Thoracic aorta (tissue), 2 donors: ENCODE data around the gene SLC4A2. TPM values are rescaled to one million over a fixed set of nuclear protein-coding genes. Genes with fewer than 3 reads are reported as not detected.

Experiments used
- ATAC-seq: fragments of 150-250 bp; one replicate; pipeline ENCODE4 v1.8.0; 2017; ENCODE audit warnings: low read depth; ENCODE audit not compliant: insufficient number of reproducible peaks, low FRiP score
- DNase-seq: peaks from one replicate; pipeline ENCODE4 v3.0.0-alpha.2; 2020; ENCODE audit warnings: low spot score
- H3K27ac ChIP-seq, 2 donors: fragments of 200-600 bp; sonication (generic); 1 replicate in 1 of 2; 2 replicates in 1 of 2; pipeline ENCODE4 v1.5.1; 2016; ENCODE audit warnings: mild to moderate bottlenecking in 2 of 2, moderate library complexity in 2 of 2
- H3K27me3 ChIP-seq: fragments of 200-600 bp; sonication (generic); replicated peaks from 2 replicates; pipeline ENCODE4 v1.6.0; 2016; ENCODE audit warnings: mild to moderate bottlenecking; ENCODE audit not compliant: insufficient read depth
- H3K36me3 ChIP-seq: fragments of 200-600 bp; sonication (generic); one replicate; pipeline ENCODE4 v1.5.1; 2016
- H3K4me1 ChIP-seq, 2 donors: fragments of 200-600 bp; sonication (generic); 1 replicate in 1 of 2; 2 replicates in 1 of 2; pipeline versions ENCODE4 v1.5.1 to v1.6.0; 2016; ENCODE audit warnings: low read depth in 2 of 2, mild to moderate bottlenecking in 1 of 2; ENCODE audit not compliant: control insufficient read depth in 1 of 2
- H3K4me3 ChIP-seq: fragments of 200-600 bp; sonication (generic); 2 replicates; pipeline ENCODE4 v1.5.1; 2016; ENCODE audit warnings: mild to moderate bottlenecking
- H3K9me3 ChIP-seq: fragments of 200-600 bp; sonication (generic); 2 replicates; pipeline ENCODE4 v1.5.1; 2016
- total RNA-seq, 2 donors: library from RNA; depleted of rRNA; stranded (reverse); fragments of >200 nt; gene quantifications; one replicate each; pipeline versions ENCODE4 v1.1.0 to v1.2.3, GENCODE V29; 2016
- TF ChIP-seq, protein P1 (sequence below): fragments of 200-600 bp; sonication (generic); IDR thresholded peaks from one replicate; pipeline ENCODE4 v1.5.1; 2019; ENCODE audit warnings: antibody characterized with exemption

SLC4A2 gene
- total RNA-seq, 2 donors from 2014 or later, result 89.1 to 119 TPM

DNA sequence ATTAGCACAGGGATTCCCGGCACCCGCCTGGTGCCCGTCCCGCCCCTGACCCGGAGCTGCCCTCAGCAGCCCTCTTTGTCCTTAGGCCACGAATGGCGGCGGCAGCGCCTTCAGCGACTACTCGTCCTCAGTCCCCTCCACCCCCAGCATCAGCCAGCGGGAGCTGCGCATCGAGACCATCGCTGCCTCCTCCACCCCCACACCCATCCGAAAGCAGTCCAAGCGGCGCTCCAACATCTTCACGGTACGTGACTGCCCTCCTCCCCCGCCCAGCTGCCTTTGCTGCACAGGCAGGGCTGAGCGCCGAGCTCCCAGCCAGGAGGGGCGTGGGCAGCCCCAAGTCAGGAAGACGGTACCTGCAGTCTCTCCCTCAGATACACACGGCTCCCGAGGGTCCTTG, 60.5 kb downstream of the SLC4A2 start:
- DNase-seq (no peak), ATAC-seq (no peak)
- H3K9me3 ChIP-seq, result no peaks in the 10 kb centered on the region
- no peak overlapping the region for H3K27ac ChIP-seq
- TF ChIP-seq, protein P1, sequence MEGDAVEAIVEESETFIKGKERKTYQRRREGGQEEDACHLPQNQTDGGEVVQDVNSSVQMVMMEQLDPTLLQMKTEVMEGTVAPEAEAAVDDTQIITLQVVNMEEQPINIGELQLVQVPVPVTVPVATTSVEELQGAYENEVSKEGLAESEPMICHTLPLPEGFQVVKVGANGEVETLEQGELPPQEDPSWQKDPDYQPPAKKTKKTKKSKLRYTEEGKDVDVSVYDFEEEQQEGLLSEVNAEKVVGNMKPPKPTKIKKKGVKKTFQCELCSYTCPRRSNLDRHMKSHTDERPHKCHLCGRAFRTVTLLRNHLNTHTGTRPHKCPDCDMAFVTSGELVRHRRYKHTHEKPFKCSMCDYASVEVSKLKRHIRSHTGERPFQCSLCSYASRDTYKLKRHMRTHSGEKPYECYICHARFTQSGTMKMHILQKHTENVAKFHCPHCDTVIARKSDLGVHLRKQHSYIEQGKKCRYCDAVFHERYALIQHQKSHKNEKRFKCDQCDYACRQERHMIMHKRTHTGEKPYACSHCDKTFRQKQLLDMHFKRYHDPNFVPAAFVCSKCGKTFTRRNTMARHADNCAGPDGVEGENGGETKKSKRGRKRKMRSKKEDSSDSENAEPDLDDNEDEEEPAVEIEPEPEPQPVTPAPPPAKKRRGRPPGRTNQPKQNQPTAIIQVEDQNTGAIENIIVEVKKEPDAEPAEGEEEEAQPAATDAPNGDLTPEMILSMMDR, result no peak
- peaks cover 0 to 5% of the 10 kb centered on the region in 2 donors for H3K4me1 ChIP-seq
- H3K36me3 ChIP-seq, result peaks cover 30% of the 10 kb centered on the region
- H3K4me3 ChIP-seq, result no peak overlapping the region
- no peaks in the 10 kb centered on the region for H3K27me3 ChIP-seq

DNA sequence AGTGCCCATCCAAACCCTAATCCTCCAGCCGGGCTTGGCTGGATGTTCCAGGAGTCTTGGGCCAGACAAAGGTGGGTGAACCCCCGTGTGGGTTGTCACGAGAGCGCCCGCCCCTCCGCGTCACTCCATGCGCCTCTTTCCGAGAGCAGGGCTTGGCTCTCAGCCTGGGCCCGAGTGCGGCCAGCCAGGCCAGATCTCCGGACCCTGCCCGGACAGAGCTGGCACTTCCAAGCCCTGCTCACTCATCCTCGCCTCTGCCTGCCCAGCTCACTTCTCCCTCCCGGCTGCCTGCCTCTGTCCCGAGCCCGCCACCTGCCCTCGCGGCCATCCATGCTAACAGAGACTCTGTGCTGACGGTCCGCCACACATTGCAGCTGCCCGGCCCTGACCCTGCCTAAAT, 61.5 kb downstream of the SLC4A2 start:
- no peak for DNase-seq
- no peak overlapping the region for H3K4me3 ChIP-seq
- H3K27ac ChIP-seq, result no peak overlapping the region
- peaks cover 0 to 9% of the 10 kb centered on the region in 2 donors for H3K4me1 ChIP-seq
- no peaks in the 10 kb centered on the region for H3K27me3 ChIP-seq
- H3K36me3 ChIP-seq, result peaks cover 30% of the 10 kb centered on the region
- TF ChIP-seq, protein P1, result no peak
- ATAC-seq, result no peak
- no peaks in the 10 kb centered on the region for H3K9me3 ChIP-seq

DNA sequence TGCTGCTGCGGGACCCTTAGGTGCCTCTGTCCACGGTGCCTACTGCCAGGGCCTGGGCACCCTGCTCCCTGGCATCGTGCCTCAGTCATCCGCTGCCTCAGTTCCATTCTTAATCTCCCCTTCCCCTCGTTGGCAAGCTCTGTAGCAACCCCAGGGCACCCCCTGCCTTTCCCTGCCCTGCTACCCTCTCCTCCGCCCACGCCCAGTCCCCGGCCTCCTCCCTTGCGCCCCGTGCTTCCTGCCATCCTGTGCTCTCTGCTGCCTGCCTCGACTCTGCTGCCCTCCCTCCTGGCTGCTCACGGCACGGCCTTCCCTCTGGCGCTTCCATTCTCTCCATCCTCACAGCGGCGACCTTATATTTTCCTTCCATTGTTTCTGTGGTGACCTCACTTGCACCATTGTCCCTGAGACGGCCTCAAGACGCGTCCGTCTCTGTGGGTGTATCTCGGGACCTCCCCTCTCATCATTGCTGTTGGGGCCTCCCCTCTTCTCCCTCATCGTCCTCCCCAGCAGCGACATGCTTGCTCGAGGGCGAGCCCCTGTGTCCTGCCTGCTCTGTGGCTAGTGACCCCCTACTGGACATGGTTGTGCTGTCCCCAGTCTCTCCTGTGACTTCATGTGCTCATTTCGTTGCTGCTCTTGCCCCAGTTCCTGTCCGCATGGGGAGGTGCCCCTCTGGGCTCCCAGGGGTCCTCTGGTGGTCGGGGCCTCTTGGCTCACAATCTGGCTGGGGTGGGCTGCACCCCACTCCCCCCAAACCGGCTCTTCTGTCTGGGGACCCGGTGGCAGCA, 62.2 kb downstream of the SLC4A2 start:
- TF ChIP-seq, protein P1, result no peak
- DNase-seq (no peak), ATAC-seq (no peak)
- Histone ChIP-seq H3K27ac (no peak overlapping the region), H3K27me3 (no peaks in the 10 kb centered on the region), H3K4me3 (no peak overlapping the region), H3K9me3 (no peaks in the 10 kb centered on the region), H3K36me3 (peaks cover 30% of the 10 kb centered on the region), H3K4me1 (peaks cover 0 to 8% of the 10 kb centered on the region in 2 donors)

DNA sequence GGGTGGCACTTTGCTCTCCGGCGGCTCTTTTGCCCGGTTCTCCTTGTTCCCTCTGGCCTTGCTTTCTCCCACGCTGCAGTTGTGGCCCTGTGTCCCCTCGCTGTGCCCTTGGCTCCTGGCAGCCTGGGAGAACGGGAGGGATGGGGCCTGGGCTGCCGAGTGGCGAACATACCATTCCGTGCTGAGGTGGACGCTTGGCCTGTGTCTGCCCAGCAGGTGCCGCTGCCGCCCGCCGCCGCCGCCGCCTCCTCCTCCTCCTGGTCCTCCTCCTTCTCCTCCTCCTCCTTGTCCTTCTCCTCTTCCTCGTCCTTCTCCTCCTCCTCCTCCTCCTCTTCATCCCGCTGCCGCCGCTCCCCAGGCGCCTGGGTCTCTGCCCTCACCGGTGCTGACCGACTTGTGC, 62.9 kb downstream of the SLC4A2 start:
- DNase-seq, result no peak
- peaks cover 0 to 8% of the 10 kb centered on the region in 2 donors for H3K4me1 ChIP-seq
- ATAC-seq, result no peak
- H3K27me3 ChIP-seq, result no peaks in the 10 kb centered on the region
- H3K4me3 ChIP-seq, result no peak overlapping the region
- TF ChIP-seq, protein P1, result no peak
- H3K27ac ChIP-seq, result no peak overlapping the region
- no peaks in the 10 kb centered on the region for H3K9me3 ChIP-seq
- peaks cover 30% of the 10 kb centered on the region for H3K36me3 ChIP-seq

DNA sequence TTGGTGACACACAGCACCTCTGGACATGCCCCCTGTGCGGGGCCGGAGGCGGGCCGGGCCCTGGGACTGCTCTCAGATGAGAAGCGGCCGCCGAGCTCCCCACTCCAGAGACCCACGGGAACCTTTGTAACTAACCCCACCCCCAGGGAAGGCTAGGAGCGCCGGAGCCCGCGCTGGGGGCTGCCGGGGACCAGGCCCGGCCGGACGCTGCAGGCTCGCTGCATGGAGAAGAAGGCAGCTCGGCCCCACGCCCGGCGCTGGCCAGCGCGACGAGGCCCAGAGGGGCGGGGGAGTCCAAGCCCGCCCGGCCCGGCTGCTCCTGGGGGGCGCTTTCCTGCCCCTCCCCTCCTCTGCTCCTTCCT, 63.4 kb downstream of the SLC4A2 start:
- ATAC-seq, result no peak
- DNase-seq, result no peak
- H3K4me1 ChIP-seq, result peaks cover 0 to 8% of the 10 kb centered on the region in 2 donors
- H3K9me3 ChIP-seq, result no peaks in the 10 kb centered on the region
- peaks cover 30% of the 10 kb centered on the region for H3K36me3 ChIP-seq
- no peak overlapping the region for H3K4me3 ChIP-seq
- no peak overlapping the region for H3K27ac ChIP-seq
- TF ChIP-seq, protein P1, result no peak
- H3K27me3 ChIP-seq, result no peaks in the 10 kb centered on the region
